ACHN (cell line): ENCODE results near the gene ELFN1.

Experiments
- DNase-seq: peaks from one replicate; pipeline ENCODE4 v3.0.0-alpha.2; 2015
- in situ Hi-C: cut with HindIII; loops from 2 replicates; pipeline ENCODE4 v1.10.0; 2017; ENCODE audit warnings: low sequenced_read_pairs, low pct_ligation_motif_present, low pct_unique_long_range_greater_than_20kb

Gene ELFN1

DNA sequence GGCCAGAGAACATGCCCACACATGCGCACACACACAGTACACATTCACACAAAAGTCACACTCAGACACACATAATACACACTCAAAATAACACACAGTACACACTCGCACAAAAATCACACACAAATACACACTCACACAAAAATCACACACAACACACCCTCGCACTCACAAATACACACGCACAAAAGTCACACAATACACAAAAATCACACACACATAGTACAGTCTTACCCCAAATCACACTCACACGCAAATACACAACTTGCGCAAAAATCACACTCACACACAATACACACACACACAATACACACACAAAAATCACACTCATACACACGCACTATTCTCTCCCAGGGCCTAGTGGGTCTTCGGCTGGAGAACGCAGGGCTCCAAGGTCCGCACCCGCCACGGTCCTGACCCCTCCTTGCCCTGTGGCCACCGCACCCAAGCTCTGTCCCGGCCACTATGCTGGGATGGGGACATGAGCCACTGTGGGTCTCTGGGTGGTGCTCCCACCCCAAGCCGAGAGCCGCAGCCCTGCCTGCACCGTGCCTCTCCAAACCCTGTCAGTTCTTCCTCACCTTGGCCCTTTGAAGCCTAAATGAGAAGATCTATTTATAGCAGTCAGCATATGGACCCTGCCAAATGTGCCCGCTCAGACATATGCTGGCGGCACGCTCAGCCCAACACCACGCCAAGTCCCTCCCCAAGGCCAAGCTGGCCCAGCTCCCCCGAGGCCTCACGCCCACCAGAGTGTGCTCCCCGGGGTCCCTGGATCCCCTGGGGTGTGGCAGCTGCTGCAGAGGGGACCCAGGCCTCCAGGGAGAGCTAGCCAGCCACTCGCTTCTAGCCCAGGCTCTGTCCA lies 55.9 kb downstream of the ELFN1 start:
- DNase-seq: no peak
- in situ Hi-C loops: no loop called here

DNA sequence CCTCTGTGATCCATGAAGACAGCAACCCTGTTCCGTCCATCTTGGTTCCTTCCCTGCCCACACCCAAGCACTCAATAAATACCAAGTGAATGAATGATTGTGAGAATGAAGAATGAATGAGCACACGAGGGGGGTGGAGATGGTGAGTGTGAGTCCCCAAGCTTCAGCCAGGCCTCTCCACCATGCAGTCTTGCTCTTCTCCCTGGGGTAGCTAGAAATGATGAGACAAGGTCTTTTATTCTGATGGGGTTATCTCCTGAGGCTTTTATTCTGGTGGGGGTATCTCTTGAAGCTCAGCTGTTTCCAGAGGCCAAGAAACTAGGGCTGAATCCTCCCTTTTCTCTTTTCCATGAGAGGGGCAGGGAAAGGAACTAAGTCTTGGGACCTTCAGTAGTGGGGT lies 57.0 kb downstream of the ELFN1 start:
- in situ Hi-C loops: no loop called here
- DNase-seq: no peak

- in situ Hi-C loops: no loop called here
- no peak for DNase-seq
Observed at GRCh38 chr7:1727812-1728570, 57.9 kb downstream of the ELFN1 start.

- in situ Hi-C loops: no loop called here
- no peak for DNase-seq
Observed at GRCh38 chr7:1729183-1729582, 59.1 kb downstream of the ELFN1 start.

DNA sequence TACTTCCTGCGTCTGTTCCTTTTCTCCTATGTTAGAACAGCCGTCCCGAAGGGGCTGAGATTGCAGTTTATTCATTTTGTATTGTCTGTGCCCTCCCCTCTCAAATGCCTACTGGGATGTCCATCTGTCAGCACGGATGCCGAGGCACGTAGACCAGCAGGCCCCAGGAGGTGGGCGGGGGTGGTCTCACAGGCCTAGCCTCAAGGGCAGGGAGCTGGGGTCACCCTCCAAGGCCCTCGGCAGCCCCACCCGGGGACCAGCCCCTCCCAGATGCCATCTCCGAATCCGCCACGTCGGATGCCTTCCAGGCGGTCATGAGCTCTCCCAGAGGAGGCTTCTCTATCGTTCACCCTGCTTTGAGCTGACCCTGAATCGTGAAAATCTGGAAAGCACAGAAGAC lies 59.7 kb downstream of the ELFN1 start:
- in situ Hi-C loops: no loop called here
- DNase-seq: no peak

- DNase-seq: no peak
- in situ Hi-C loops: no loop called here
Observed at GRCh38 chr7:1732072-1732471, 62.0 kb downstream of the ELFN1 start.

DNA sequence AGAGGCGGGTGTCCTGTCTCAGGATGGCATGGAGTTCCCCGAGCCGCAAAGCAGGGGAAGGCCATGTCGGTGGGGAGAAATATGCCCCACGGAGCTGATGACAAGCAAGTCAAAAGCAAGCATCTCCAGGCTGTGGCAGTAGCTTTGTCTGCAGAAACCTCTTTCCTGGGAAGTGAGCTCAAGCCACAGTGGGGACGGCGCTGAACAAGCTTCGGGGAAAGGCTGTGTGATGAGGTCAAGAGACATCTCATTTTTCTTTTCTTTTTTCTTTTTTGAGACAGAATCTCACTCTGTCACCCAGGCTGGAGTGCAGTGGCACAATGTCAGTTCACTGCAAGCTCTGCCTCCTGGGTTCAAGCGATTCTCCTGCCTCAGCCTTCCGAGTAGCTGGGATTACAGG lies 62.6 kb downstream of the ELFN1 start:
- in situ Hi-C loops: no loop called here
- no peak for DNase-seq

DNA sequence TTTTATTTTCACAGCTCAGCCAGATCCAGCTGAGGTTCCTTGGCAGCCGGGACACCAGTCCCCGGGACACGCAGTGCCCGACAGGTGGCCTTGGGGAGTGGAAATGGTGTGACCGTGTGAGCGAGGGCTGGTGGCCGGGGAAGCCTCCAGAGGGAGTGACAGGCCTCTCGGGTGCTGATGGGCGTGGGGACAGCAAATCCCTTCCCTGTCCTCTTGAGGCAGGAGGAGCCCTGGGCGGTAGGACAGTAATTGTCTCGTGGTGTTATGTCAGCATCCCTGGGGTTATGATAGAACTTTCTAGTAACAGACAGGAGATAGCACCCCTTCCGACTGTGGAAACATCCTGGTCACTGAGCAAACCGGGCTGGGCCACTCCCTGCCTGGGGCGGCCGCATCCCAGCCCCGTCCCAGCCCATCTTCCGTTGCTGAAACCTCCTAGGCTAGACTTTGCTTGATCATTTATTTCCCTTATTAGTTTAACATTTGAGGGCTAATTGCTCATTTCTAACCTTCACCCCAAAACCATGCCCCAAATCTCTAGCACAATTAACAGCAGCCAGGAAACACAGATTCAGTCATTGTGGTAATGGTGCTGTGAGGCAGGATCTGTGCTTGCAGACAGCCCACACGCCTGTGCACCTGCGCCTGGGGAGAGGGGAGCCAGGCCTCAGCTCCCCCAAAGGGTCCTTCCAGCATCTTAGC lies 63.3 kb downstream of the ELFN1 start:
- no peak for DNase-seq
- in situ Hi-C loops: no loop called here

- DNase-seq: no peak
- in situ Hi-C loops: no loop called here
Observed at GRCh38 chr7:1733908-1734730, 64.0 kb downstream of the ELFN1 start.

- no peak for DNase-seq
- in situ Hi-C loops: no loop called here
Observed at GRCh38 chr7:1735262-1735661, 65.2 kb downstream of the ELFN1 start.

GRCh38 chr7:1735806-1736483 lies 65.9 kb downstream of the ELFN1 start:
- in situ Hi-C loops: no loop called here
- DNase-seq: no peak

DNA sequence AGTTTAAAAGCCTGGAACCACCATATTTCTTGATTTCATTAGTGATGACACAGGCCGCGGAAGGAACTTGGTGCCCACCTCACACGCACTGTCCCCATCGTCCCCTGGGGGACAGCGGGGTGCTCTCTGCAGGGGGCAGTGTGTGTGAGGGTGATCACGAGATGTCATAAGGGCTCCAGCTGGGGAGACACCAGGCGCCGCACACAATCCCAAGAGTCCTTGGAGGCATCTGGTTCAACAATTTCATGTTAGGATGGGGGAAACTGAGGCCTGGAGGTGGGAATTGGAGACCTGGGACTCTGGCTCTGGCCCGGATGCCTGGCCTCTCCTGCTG lies 66.4 kb downstream of the ELFN1 start:
- no peak for DNase-seq
- in situ Hi-C loops: no loop called here

DNA sequence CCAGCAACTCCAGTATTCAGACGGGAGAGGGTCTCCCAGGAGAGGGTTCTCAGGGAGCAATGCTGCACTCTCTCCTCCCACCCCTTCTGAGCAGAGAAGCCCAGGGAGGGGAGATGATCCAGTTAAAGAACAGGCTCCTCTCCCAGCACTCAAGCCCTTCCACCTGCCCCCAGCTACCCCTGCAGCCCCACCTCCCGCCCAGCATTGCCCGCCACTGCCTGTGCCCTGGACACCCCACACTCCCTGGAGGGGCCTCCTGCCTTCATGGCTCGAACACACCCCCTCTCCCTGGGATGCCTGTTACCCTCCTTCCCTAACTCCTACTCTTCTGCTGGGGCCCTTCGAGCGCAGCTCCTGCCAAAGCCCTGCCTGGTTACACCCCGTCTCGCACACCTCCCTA lies 66.8 kb downstream of the ELFN1 start:
- DNase-seq: no peak
- in situ Hi-C loops: no loop called here

GRCh38 chr7:1737523-1737922 lies 67.4 kb downstream of the ELFN1 start:
- no peak for DNase-seq
- in situ Hi-C loops: no loop called here

GRCh38 chr7:1737956-1738355 lies 67.9 kb downstream of the ELFN1 start:
- DNase-seq: no peak
- in situ Hi-C loops: no loop called here

DNA sequence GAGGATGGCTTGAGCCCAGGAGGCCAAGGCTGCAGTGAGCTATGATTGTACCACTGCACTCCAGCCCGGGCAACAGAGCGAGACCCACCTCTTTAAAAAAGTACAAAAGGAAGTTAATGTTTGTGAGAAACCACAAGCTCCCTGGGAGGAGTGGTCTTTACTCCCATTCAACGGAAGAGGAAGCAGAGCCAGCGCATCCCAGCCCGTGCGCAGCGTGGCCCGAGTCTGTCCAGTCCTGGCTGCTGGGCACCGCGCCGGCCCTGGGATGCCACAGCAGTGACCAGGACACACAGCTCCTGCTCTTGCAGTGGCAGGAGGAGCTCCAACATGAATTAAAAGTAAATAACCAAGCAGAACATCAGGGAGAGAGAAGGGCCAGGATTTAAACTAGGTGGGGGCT lies 68.4 kb downstream of the ELFN1 start:
- in situ Hi-C loops: no loop called here
- no peak for DNase-seq

- in situ Hi-C loops: no loop called here
- DNase-seq: no peak
Observed at GRCh38 chr7:1738956-1739355, 68.9 kb downstream of the ELFN1 start.

- in situ Hi-C loops: no loop called here
- DNase-seq: no peak
Observed at GRCh38 chr7:1739593-1739992, 69.5 kb downstream of the ELFN1 start.
